EL (cell line): ENCODE measurements around the gene SLCO2A1.
A peak's percentile ranks its signal among the peaks of the same experiment; 100 is the strongest.
"Not testable (repeated sequence)": the region's sequence is repeated elsewhere in the genome, so short reads cannot be mapped to it uniquely, and the experiment has no call there.

Experiments
- DNase-seq: peaks from one replicate; pipeline ENCODE4 v3.0.0-alpha.2; 2016

The SLCO2A1 gene

GRCh38 chr3:134029734-134030378, at the start of gene SLCO2A1:
Gene SLCO2A1, minus strand, starts transcription at chr3:134029925. Its CDS starts 123 bp downstream, at chr3:134029802.
- peak; percentile 41 for DNase-seq

GRCh38 chr3:134079111-134079547, 49.4 kb upstream of the SLCO2A1 start:
- peak; percentile 36 for DNase-seq

DNA sequence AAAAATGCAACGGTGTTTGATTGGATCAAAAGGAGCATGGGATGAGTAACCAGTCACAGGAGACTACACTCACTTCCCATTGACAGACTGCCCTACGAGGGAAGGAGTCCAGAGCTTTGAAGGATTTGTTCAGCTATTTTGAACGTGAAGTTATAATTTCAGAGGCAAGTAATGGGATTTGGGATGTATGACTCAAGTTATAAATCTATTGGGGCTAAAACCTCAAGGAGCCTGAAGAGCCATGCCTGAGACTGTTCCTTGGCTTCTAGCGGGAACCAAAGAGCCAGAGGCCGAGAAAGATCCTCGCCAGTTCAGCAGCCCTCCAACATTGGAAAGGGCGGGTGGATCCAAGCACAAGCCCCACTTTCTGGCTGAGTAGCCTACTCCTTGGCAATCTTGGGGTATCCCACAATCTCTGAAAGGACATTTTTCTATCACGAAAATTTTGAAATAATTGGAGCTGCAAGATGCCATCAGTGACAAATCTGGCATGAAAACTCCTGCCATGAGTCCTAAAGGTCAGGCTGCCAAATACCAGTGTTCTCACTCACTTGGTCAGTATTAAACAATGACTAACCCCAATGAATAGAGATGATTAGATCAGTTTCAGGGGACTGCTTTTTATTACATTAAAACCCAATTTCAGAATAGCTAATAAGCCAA, 48.6 kb upstream of the SLCO2A1 start:
- peak; percentile 70 for DNase-seq

DNA sequence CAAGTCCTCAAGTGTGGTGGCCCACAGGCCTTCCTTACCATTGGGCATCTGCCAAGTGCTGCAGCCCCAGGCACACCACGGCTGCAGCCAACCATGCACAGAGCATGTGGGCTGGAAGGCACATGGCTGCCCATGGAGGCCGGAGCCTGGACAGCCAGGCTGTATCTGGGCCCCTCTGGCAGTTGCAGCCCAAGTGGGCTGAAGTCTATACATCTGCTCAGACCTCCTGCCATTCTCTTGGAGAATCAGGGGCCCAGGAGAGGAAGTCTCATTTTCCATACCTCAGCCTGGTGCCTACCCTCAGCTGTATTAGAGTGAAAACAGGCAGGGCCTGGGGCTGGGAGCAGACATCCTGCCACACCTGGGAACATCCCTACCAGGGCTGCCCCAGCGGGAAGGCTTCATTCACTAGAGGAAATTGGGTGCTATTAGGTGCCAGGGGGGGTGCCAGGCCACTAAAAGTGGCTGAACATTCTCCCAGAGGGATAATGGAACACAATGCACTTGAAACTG, 48.0 kb upstream of the SLCO2A1 start:
- no peak for DNase-seq

GRCh38 chr3:134076851-134077250, 47.1 kb upstream of the SLCO2A1 start:
- DNase-seq: no peak

DNA sequence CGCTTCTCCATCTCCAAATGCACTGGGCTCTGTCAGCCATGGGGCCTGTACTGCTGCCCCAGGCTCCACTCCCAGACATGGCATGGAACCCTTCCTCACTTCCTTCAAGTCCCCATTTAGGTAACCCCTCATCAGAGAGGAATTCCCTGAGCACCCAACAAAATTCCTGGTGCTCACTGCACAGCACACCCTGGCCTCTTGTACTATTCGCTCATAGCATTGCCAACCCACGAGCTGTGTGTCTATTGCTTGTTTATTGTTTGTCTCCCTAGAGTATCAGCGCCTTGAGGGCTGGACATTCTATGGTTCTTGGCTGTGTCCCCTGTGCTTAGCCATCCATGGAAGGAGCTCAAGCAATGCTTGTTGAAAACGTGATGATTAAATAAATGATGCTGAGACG, 46.1 kb upstream of the SLCO2A1 start:
- no peak for DNase-seq

- DNase-seq: no peak
These were observed 45.8 kb upstream of the SLCO2A1 start for GRCh38 chr3:134075568-134075825.

DNA sequence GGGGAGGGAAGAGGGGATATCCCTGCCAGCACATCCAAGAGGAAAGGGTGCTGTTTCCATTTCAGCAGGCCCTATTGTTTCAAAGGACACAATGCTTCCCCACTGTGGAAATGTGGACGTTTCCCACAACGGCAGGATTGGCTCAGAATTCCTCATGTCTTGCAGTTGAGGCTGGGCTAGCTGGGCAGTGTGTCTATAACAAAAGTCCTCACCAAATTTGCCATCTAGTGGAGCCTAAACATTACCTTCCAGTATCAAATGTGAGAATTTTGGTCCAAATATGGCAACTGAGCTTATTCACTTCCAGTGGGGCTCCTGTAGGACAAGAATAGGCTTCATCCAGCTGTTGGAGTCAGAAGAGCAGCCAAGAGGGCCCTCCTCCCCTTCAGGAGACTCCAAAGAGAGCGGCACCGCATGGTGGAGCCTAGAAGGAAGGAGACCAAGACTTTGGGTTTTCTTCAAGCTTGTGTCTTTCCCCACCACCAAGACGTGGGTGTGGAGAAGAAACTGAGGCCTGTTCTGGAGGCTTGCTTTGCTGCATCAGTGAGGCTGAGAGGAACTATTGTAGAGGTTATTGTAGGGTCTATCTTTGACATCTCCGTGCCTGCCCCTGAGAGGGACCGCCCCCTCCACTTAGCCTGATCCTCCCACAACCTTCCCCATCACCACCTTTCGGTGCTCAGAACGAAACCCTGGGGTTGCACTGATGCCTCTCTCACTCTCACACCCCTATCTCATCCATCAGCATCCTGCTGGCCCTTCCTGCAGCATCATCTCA, 45.3 kb upstream of the SLCO2A1 start:
- DNase-seq: no peak

DNA sequence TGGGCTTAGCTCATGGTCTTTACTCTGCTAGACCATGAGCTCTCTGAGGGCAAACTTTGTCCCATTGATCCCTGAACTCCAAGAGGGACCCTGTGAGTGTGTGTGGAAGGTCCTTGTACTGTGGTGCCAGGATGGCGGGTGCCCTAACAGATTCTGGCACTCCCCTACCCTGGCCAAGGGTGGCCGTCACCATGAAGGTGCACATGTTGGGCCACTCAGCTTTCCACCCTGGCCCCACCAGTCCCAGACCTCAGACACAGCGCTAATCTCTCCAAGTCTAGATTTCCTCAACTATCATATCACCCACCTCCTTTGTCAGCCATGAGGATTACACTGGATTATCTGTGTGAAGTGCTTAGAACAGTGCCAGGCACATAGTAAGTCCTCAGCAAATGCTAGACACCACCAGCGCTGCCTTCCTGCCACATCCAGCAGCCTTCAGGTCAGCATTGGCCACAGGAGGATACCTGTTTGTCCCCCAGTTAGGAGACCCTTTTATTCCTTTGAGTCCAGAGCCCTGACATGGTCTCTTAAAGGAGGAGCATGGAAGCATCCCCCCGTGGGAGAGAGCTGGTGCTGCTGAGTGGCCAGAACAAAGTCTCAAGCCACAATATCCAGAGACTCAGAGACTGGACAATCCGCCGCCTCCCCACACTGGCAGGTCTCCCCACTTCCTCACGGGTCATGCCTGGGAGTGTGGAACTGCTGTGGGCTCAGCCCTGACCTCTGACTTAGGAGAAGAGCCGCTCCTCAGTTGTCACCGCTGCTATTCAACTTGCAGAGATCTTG, 44.5 kb upstream of the SLCO2A1 start:
- DNase-seq: no peak

- DNase-seq: no peak
These were observed 43.8 kb upstream of the SLCO2A1 start for GRCh38 chr3:134073583-134073945.

- no peak for DNase-seq
These were observed 43.3 kb upstream of the SLCO2A1 start for GRCh38 chr3:134072881-134073582.

GRCh38 chr3:134070281-134070680, 40.6 kb upstream of the SLCO2A1 start:
- DNase-seq: not testable (repeated sequence)

GRCh38 chr3:134068429-134068828, 38.7 kb upstream of the SLCO2A1 start:
- no peak for DNase-seq

GRCh38 chr3:134067531-134068161, 37.9 kb upstream of the SLCO2A1 start:
- DNase-seq: no peak

GRCh38 chr3:134066651-134067530, 37.2 kb upstream of the SLCO2A1 start:
- DNase-seq: no peak

- DNase-seq: no peak
These were observed 36.4 kb upstream of the SLCO2A1 start for GRCh38 chr3:134066158-134066541.

DNA sequence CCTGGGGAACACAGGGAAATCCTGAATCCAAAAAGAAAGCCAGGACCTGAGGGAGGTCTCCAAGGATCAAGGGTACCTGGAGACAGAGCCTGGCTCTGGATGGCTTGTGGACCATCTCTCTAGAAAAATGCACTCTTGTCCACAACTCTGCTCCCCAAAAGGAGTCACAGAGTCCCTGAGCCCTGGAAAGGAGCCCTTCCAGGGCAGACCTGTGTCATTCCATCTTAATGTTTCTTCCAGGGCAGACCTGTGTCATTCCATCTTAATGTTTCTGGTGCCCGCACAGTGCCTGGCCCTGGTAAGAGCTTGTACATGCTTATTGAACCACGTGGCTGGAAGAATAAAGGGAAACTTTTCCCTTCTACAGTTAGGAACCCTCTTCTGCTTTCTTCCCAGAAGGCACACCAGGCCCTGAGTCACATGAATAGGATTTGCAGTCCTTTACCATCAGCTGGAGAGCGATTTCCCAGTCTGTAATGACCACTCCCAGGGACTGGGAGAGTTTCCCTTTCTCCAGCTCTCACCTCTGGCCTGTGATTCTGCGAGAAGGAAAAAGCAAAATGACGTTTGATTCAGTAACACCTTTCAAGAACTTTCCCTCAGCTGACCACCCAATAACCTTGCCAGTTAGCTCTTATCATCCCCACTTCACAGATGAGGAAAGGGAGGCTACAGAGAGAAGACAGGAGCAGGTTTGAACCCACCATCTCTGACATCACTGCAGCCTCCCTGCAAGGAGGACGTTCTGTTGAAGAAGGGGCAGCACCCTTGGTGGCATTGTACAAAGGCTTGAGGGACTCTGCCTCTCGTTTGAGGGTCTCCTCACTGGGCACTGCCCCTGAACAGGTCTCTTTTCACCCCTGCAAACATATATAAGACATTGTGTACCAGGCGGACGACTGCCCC, 35.8 kb upstream of the SLCO2A1 start:
- no peak for DNase-seq

GRCh38 chr3:134064081-134064480, 34.4 kb upstream of the SLCO2A1 start:
- DNase-seq: no peak

- DNase-seq: no peak
These were observed 31.7 kb upstream of the SLCO2A1 start for GRCh38 chr3:134061401-134061800.
